GM23338 (cell line): Measurements from ENCODE around the gene SPIRE1. TPM values are rescaled to one million over a fixed set of nuclear protein-coding genes. Genes with fewer than 3 reads are reported as not detected.

Source experiments
- ATAC-seq: fragments of 200-7000 bp; cut with Tn5 transposase; 3 replicates; pipeline ENCODE4 v1.9.1; 2020
- DNase-seq: peaks from one replicate; pipeline ENCODE4 v3.0.0-alpha.2; 2015; ENCODE audit warnings: low spot score
- H2AFZ ChIP-seq: fragments of 200-600 bp; sonication (generic); 2 replicates; pipeline ENCODE4 v1.8.0; 2016; ENCODE audit warnings: antibody characterized with exemption, mild to moderate bottlenecking, moderate library complexity
- H3F3A ChIP-seq: fragments of 200-600 bp; sonication (generic); replicated peaks from 2 replicates; pipeline ENCODE4 v1.8.0; 2017; ENCODE audit warnings: antibody characterized with exemption, mixed run types, low read depth
- H3K27ac ChIP-seq: fragments of 200-600 bp; sonication (generic); 2 replicates; pipeline ENCODE4 v1.6.1; 2016; ENCODE audit warnings: low read depth
- H3K27me3 ChIP-seq: fragments of 200-600 bp; sonication (generic); 2 replicates; pipeline ENCODE4 v1.8.0; 2016; ENCODE audit warnings: mild to moderate bottlenecking, mixed run types, moderate library complexity; ENCODE audit not compliant: insufficient read depth
- H3K36me3 ChIP-seq: fragments of 200-600 bp; sonication (generic); 2 replicates; pipeline ENCODE4 v1.8.0; 2016; ENCODE audit warnings: mild to moderate bottlenecking; ENCODE audit not compliant: insufficient read depth
- H3K4me1 ChIP-seq: fragments of 200-600 bp; sonication (generic); 2 replicates; pipeline ENCODE4 v1.8.0; 2016; ENCODE audit warnings: mild to moderate bottlenecking, moderate library complexity; ENCODE audit not compliant: insufficient read depth
- H3K4me2 ChIP-seq: fragments of 200-600 bp; sonication (generic); 2 replicates; pipeline ENCODE4 v1.7.1; 2017; ENCODE audit warnings: mixed run types
- H3K4me3 ChIP-seq: fragments of 200-600 bp; sonication (generic); 2 replicates; pipeline ENCODE4 v1.6.1; 2016; ENCODE audit warnings: mixed run types
- H3K79me2 ChIP-seq: fragments of 200-600 bp; sonication (generic); replicated peaks from 2 replicates; pipeline ENCODE4 v1.8.0; 2017; ENCODE audit warnings: mild to moderate bottlenecking; ENCODE audit not compliant: insufficient read depth
- H3K9me2 ChIP-seq: fragments of 200-600 bp; sonication (generic); 2 replicates; pipeline ENCODE4 v1.8.0; 2017; ENCODE audit not compliant: insufficient read depth
- H4K20me1 ChIP-seq: fragments of 200-600 bp; sonication (generic); replicated peaks from 2 replicates; pipeline ENCODE4 v1.8.0; 2017; ENCODE audit warnings: mild to moderate bottlenecking; ENCODE audit not compliant: insufficient read depth
- H3K27ac Mint-ChIP-seq: 2 replicates; pipeline ENCODE4 v1.8.0; 2020; ENCODE audit warnings: inconsistent platforms, mild to moderate bottlenecking, moderate library complexity, mixed read lengths
- H3K27me3 Mint-ChIP-seq: 3 replicates; pipeline ENCODE4 v1.8.0; 2022; ENCODE audit warnings: low read depth, mild to moderate bottlenecking, moderate library complexity, mixed read lengths, inconsistent platforms; ENCODE audit not compliant: insufficient read depth, poor library complexity
- H3K36me3 Mint-ChIP-seq: 3 replicates; pipeline ENCODE4 v1.8.0; 2021; ENCODE audit warnings: low read depth, mild to moderate bottlenecking, inconsistent platforms, moderate library complexity, mixed read lengths
- H3K4me1 Mint-ChIP-seq: 3 replicates; pipeline ENCODE4 v1.8.0; 2020; ENCODE audit warnings: mild to moderate bottlenecking, inconsistent platforms, mixed read lengths
- H3K4me3 Mint-ChIP-seq: 3 replicates; pipeline ENCODE4 v1.8.0; 2021; ENCODE audit warnings: moderate library complexity, mild to moderate bottlenecking, inconsistent platforms, mixed read lengths
- H3K9me3 Mint-ChIP-seq: 3 replicates; pipeline ENCODE4 v1.8.0; 2020; ENCODE audit warnings: moderate library complexity, mild to moderate bottlenecking, inconsistent platforms, mixed read lengths
- CREB1 ChIP-seq: fragments of 250-450 bp; sonication (Bioruptor Pico); IDR thresholded peaks from 2 replicates; pipeline ENCODE4 v1.5.0; 2020; ENCODE audit warnings: low read depth, mild to moderate bottlenecking, moderate library complexity
- EZH2 ChIP-seq: fragments of 200-600 bp; sonication (generic); IDR thresholded peaks from one replicate; pipeline ENCODE4 v1.8.0; 2017; ENCODE audit warnings: antibody characterized with exemption, mild to moderate bottlenecking, low read depth; ENCODE audit not compliant: unreplicated experiment
- EZH2phosphoT487 ChIP-seq: fragments of 200-600 bp; sonication (generic); IDR thresholded peaks from one replicate; pipeline ENCODE4 v1.8.1; 2018; ENCODE audit warnings: antibody characterized with exemption; ENCODE audit not compliant: unreplicated experiment
- JUNB ChIP-seq: IDR thresholded peaks from one replicate; pipeline ENCODE4 v1.6.1; 2016; ENCODE audit warnings: antibody characterized with exemption; ENCODE audit not compliant: unreplicated experiment
- NANOG ChIP-seq: IDR thresholded peaks from 2 replicates; pipeline ENCODE4 v1.6.1; 2016; ENCODE audit warnings: antibody characterized with exemption, borderline replicate concordance
- POLR2AphosphoS5 ChIP-seq: IDR thresholded peaks from 2 replicates; pipeline ENCODE4 v1.6.1; 2016; ENCODE audit warnings: antibody characterized with exemption, low read depth
- STAT1 ChIP-seq: IDR thresholded peaks from one replicate; pipeline ENCODE4 v1.6.1; 2016; ENCODE audit warnings: antibody characterized with exemption; ENCODE audit not compliant: unreplicated experiment
- ZNF114 ChIP-seq: fragments of 250-450 bp; sonication (Bioruptor Pico); IDR thresholded peaks from 2 replicates; pipeline ENCODE4 v1.5.0; 2020; ENCODE audit warnings: mild to moderate bottlenecking, moderate library complexity
- ZNF331 ChIP-seq: fragments of 250-450 bp; sonication (Bioruptor Pico); IDR thresholded peaks from 2 replicates; pipeline ENCODE4 v1.5.0; 2020; ENCODE audit warnings: low read depth, mild to moderate bottlenecking, moderate library complexity
- polyA plus RNA-seq: library from polyadenylated mRNA; unstranded; fragments of >200 nt; fragmentation: Nextera tagmentation; extraction: Ambion mirVana; gene quantifications from 2 replicates; pipeline ENCODE4 v1.2.1, GENCODE V29; 2016
- total RNA-seq: library from RNA; depleted of rRNA; stranded (reverse); fragments of >200 nt; shearing (Covaris generic); gene quantifications from 2 replicates; pipeline ENCODE4 v1.2.3, GENCODE V29; 2014
- TF ChIP-seq, protein P1 (sequence below), 2 experiments: fragments of 200-600 bp in 1 of 2; sonication (generic) in 1 of 2; conservative IDR thresholded peaks; 2 replicates each; pipeline versions ENCODE4 v1.5.1 to v1.6.1; 2016 to 2017; ENCODE audit warnings: antibody characterized with exemption in 2 of 2, low read depth in 2 of 2, mild to moderate bottlenecking in 2 of 2, moderate library complexity in 1 of 2
- TF ChIP-seq, protein P2 (sequence below): IDR thresholded peaks from 2 replicates; pipeline ENCODE4 v1.6.1; 2016; ENCODE audit warnings: antibody characterized with exemption
- TF ChIP-seq, protein P3 (sequence below): IDR thresholded peaks from one replicate; pipeline ENCODE4 v1.6.1; 2018; ENCODE audit warnings: antibody characterized with exemption; ENCODE audit not compliant: unreplicated experiment
- TF ChIP-seq, protein P4 (sequence below): fragments of 250-450 bp; sonication (Bioruptor Pico); IDR thresholded peaks from 2 replicates; pipeline ENCODE4 v1.5.0; 2020; ENCODE audit warnings: mild to moderate bottlenecking, moderate library complexity

The SPIRE1 gene
- total and polyA plus RNA-seq, 2 experiments from 2014 or later, result 2.9 to 15.5 TPM

DNA sequence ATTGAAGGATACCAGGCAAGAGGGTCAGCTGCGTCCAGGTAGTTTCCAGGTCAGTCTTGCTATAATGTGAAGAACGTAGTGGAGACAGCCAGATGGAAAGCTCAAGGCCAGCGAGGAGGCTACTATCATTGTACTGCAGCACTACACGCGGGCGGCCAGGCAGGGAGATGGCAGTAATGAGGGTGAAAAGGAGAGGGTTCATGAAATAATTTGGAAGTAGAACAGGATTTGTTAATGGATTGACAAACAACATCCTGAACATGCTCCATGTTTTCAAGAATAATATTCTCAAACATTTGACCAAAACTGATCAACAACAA, 17.1 kb downstream of the SPIRE1 start:
- Histone ChIP-seq H3K27ac (no peak overlapping the region), H3K27me3 (no peaks in the 10 kb centered on the region), H3K4me3 (no peak overlapping the region), H4K20me1 (no peaks in the 10 kb centered on the region), H3K36me3 (no peaks in the 10 kb centered on the region), H3K9me2 (no peaks in the 10 kb centered on the region), H3K79me2 (peaks cover 12% of the 10 kb centered on the region), H3K4me2 (no peak overlapping the region), H3F3A (no peaks in the 10 kb centered on the region), H2AFZ (no peak overlapping the region), H3K4me1 (0 out of 2 replicates have a peak, but pooled peaks cover 1% of the 10 kb centered on the region)
- DNase-seq, result no peak
- Mint-ChIP-seq H3K27ac (peak overlapping the region; percentile 2; the same call in 1 of the 2 replicates), H3K36me3 (no peaks in the 10 kb centered on the region), H3K4me3 (no peak overlapping the region), H3K4me1 (peaks cover 17% of the 10 kb centered on the region), H3K27me3 (no peaks in the 10 kb centered on the region), H3K9me3 (no peaks in the 10 kb centered on the region)
- ATAC-seq, result peak; percentile 44
- TF ChIP-seq ZNF331 (CRISPR knock-in tag) (no peak), NANOG (no peak), EZH2 (no peak), POLR2AphosphoS5 (no peak), CREB1 (CRISPR knock-in tag) (no peak), JUNB (no peak), EZH2phosphoT487 (no peak), ZNF114 (CRISPR knock-in tag) (no peak), STAT1 (no peak)
- TF ChIP-seq, protein P1, sequence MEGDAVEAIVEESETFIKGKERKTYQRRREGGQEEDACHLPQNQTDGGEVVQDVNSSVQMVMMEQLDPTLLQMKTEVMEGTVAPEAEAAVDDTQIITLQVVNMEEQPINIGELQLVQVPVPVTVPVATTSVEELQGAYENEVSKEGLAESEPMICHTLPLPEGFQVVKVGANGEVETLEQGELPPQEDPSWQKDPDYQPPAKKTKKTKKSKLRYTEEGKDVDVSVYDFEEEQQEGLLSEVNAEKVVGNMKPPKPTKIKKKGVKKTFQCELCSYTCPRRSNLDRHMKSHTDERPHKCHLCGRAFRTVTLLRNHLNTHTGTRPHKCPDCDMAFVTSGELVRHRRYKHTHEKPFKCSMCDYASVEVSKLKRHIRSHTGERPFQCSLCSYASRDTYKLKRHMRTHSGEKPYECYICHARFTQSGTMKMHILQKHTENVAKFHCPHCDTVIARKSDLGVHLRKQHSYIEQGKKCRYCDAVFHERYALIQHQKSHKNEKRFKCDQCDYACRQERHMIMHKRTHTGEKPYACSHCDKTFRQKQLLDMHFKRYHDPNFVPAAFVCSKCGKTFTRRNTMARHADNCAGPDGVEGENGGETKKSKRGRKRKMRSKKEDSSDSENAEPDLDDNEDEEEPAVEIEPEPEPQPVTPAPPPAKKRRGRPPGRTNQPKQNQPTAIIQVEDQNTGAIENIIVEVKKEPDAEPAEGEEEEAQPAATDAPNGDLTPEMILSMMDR (conservative IDR thresholded peaks at IDR 0.05; ENCODE audit: low read depth in 2 of 2), result no peak
- TF ChIP-seq, protein P2, sequence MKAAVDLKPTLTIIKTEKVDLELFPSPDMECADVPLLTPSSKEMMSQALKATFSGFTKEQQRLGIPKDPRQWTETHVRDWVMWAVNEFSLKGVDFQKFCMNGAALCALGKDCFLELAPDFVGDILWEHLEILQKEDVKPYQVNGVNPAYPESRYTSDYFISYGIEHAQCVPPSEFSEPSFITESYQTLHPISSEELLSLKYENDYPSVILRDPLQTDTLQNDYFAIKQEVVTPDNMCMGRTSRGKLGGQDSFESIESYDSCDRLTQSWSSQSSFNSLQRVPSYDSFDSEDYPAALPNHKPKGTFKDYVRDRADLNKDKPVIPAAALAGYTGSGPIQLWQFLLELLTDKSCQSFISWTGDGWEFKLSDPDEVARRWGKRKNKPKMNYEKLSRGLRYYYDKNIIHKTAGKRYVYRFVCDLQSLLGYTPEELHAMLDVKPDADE, result no peak
- TF ChIP-seq, protein P3, sequence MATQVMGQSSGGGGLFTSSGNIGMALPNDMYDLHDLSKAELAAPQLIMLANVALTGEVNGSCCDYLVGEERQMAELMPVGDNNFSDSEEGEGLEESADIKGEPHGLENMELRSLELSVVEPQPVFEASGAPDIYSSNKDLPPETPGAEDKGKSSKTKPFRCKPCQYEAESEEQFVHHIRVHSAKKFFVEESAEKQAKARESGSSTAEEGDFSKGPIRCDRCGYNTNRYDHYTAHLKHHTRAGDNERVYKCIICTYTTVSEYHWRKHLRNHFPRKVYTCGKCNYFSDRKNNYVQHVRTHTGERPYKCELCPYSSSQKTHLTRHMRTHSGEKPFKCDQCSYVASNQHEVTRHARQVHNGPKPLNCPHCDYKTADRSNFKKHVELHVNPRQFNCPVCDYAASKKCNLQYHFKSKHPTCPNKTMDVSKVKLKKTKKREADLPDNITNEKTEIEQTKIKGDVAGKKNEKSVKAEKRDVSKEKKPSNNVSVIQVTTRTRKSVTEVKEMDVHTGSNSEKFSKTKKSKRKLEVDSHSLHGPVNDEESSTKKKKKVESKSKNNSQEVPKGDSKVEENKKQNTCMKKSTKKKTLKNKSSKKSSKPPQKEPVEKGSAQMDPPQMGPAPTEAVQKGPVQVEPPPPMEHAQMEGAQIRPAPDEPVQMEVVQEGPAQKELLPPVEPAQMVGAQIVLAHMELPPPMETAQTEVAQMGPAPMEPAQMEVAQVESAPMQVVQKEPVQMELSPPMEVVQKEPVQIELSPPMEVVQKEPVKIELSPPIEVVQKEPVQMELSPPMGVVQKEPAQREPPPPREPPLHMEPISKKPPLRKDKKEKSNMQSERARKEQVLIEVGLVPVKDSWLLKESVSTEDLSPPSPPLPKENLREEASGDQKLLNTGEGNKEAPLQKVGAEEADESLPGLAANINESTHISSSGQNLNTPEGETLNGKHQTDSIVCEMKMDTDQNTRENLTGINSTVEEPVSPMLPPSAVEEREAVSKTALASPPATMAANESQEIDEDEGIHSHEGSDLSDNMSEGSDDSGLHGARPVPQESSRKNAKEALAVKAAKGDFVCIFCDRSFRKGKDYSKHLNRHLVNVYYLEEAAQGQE, result no peak
- TF ChIP-seq, protein P4, sequence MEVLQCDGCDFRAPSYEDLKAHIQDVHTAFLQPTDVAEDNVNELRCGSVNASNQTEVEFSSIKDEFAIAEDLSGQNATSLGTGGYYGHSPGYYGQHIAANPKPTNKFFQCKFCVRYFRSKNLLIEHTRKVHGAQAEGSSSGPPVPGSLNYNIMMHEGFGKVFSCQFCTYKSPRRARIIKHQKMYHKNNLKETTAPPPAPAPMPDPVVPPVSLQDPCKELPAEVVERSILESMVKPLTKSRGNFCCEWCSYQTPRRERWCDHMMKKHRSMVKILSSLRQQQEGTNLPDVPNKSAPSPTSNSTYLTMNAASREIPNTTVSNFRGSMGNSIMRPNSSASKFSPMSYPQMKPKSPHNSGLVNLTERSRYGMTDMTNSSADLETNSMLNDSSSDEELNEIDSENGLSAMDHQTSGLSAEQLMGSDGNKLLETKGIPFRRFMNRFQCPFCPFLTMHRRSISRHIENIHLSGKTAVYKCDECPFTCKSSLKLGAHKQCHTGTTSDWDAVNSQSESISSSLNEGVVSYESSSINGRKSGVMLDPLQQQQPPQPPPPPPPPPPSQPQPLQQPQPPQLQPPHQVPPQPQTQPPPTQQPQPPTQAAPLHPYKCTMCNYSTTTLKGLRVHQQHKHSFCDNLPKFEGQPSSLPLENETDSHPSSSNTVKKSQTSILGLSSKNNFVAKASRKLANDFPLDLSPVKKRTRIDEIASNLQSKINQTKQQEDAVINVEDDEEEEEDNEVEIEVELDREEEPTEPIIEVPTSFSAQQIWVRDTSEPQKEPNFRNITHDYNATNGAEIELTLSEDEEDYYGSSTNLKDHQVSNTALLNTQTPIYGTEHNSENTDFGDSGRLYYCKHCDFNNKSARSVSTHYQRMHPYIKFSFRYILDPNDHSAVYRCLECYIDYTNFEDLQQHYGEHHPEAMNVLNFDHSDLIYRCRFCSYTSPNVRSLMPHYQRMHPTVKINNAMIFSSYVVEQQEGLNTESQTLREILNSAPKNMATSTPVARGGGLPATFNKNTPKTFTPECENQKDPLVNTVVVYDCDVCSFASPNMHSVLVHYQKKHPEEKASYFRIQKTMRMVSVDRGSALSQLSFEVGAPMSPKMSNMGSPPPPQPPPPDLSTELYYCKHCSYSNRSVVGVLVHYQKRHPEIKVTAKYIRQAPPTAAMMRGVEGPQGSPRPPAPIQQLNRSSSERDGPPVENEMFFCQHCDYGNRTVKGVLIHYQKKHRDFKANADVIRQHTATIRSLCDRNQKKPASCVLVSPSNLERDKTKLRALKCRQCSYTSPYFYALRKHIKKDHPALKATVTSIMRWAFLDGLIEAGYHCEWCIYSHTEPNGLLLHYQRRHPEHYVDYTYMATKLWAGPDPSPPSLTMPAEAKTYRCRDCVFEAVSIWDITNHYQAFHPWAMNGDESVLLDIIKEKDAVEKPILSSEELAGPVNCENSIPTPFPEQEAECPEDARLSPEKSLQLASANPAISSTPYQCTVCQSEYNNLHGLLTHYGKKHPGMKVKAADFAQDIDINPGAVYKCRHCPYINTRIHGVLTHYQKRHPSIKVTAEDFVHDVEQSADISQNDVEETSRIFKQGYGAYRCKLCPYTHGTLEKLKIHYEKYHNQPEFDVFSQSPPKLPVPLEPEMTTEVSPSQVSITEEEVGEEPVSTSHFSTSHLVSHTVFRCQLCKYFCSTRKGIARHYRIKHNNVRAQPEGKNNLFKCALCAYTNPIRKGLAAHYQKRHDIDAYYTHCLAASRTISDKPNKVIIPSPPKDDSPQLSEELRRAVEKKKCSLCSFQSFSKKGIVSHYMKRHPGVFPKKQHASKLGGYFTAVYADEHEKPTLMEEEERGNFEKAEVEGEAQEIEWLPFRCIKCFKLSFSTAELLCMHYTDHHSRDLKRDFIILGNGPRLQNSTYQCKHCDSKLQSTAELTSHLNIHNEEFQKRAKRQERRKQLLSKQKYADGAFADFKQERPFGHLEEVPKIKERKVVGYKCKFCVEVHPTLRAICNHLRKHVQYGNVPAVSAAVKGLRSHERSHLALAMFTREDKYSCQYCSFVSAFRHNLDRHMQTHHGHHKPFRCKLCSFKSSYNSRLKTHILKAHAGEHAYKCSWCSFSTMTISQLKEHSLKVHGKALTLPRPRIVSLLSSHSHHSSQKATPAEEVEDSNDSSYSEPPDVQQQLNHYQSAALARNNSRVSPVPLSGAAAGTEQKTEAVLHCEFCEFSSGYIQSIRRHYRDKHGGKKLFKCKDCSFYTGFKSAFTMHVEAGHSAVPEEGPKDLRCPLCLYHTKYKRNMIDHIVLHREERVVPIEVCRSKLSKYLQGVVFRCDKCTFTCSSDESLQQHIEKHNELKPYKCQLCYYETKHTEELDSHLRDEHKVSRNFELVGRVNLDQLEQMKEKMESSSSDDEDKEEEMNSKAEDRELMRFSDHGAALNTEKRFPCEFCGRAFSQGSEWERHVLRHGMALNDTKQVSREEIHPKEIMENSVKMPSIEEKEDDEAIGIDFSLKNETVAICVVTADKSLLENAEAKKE (CRISPR knock-in tag), result no peak
